HS-5 (cell line): ENCODE data around the gene HBA1.
"Not testable (repeated sequence)": the region's sequence is repeated elsewhere in the genome, so short reads cannot be mapped to it uniquely, and the experiment has no call there.

Experiments
- DNase-seq: peaks from one replicate; pipeline ENCODE4 v3.0.0-alpha.2; 2012; ENCODE audit warnings: low read depth

HBA1 gene

GRCh38 chr16:176477-177382, at the start of gene HBA1:
Gene HBA1 (plus strand): TSS chr16:176680. CDS start chr16:176717, 37 bp downstream.
- not testable (repeated sequence) for DNase-seq

GRCh38 chr16:129075-129474, 47.4 kb upstream of the HBA1 start:
- no peak for DNase-seq

- DNase-seq: no peak
Measured at GRCh38 chr16:130533-131173, 45.8 kb upstream of the HBA1 start.

GRCh38 chr16:132120-132519, 44.4 kb upstream of the HBA1 start:
- no peak for DNase-seq

GRCh38 chr16:133716-134115, 42.8 kb upstream of the HBA1 start:
- no peak for DNase-seq

- DNase-seq: no peak
Measured at GRCh38 chr16:138049-138417, 38.4 kb upstream of the HBA1 start.

- DNase-seq: no peak
Measured at GRCh38 chr16:140175-140857, 36.2 kb upstream of the HBA1 start.

GRCh38 chr16:142405-142967, 34.0 kb upstream of the HBA1 start:
- no peak for DNase-seq

GRCh38 chr16:143047-143446, 33.4 kb upstream of the HBA1 start:
- no peak for DNase-seq

GRCh38 chr16:143456-143855, 33.0 kb upstream of the HBA1 start:
- DNase-seq: no peak

- DNase-seq: no peak
Measured at GRCh38 chr16:144797-145252, 31.7 kb upstream of the HBA1 start.

- DNase-seq: no peak
Measured at GRCh38 chr16:146646-147045, 29.8 kb upstream of the HBA1 start.

- no peak for DNase-seq
Measured at GRCh38 chr16:149024-149660, 27.3 kb upstream of the HBA1 start.

- DNase-seq: no peak
Measured at GRCh38 chr16:152141-153128, 24.0 kb upstream of the HBA1 start, which contains the start of gene HBZ. Gene HBZ (plus strand): TSS chr16:152644. CDS start chr16:152910, 266 bp downstream.

GRCh38 chr16:153129-153521, 23.4 kb upstream of the HBA1 start:
- DNase-seq: not testable (repeated sequence)

- not testable (repeated sequence) for DNase-seq
Measured at GRCh38 chr16:153550-154216, 22.8 kb upstream of the HBA1 start.

GRCh38 chr16:154217-155030, 22.1 kb upstream of the HBA1 start:
- DNase-seq: no peak

- no peak for DNase-seq
Measured at GRCh38 chr16:155031-155398, 21.5 kb upstream of the HBA1 start.
